Endometrial microvascular endothelial cells (primary cell): ENCODE data around the gene DLG4. TPM values are rescaled to one million over a fixed set of nuclear protein-coding genes. Genes with fewer than 3 reads are reported as not detected.

Experiments
- in situ Hi-C: cut with HindIII; loops from 2 replicates; pipeline ENCODE4 v1.10.0; 2017; ENCODE audit warnings: low sequenced_read_pairs, low pct_unique_long_range_greater_than_20kb; ENCODE audit errors: inconsistent ontology term
- total RNA-seq: library from RNA; depleted of rRNA; stranded (reverse); fragments of >200 nt; gene quantifications from one replicate; pipeline ENCODE4 v1.2.3, GENCODE V29; 2015; ENCODE audit errors: inconsistent ontology term

Gene DLG4
- total RNA-seq, 1 donor from 2014 or later = 5.9 TPM

GRCh38 chr17:7235693-7236665, 16.3 kb upstream of the DLG4 start:
- in situ Hi-C loops = no loop called here

- in situ Hi-C loops = no loop called here
Measured at GRCh38 chr17:7234083-7234951, 14.7 kb upstream of the DLG4 start, which contains the start of gene DVL2. TSS of gene DVL2 (minus strand) at chr17:7234517. CDS start at chr17:7234262, 255 bp downstream.

DNA sequence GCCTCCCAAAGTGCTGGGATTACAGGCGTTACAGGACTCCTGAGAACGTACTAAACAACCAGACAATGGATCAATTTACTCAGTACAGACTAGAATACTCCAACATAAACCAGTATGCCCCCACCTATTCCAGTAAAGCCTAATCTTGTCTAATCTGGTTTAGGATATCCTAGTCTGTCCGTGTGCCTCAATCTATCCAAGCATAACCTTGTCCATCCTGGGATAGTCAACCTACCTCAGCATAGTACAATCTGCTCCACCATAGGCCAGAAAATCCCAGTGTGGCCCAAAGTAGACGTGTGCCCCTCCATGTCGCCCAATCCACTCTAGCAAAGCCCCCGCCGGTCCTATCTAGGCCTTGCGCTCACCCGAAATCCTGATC, 14.1 kb upstream of the DLG4 start:
- in situ Hi-C loops = no loop called here

GRCh38 chr17:7232114-7232513, 12.5 kb upstream of the DLG4 start:
- in situ Hi-C loops = no loop called here

DNA sequence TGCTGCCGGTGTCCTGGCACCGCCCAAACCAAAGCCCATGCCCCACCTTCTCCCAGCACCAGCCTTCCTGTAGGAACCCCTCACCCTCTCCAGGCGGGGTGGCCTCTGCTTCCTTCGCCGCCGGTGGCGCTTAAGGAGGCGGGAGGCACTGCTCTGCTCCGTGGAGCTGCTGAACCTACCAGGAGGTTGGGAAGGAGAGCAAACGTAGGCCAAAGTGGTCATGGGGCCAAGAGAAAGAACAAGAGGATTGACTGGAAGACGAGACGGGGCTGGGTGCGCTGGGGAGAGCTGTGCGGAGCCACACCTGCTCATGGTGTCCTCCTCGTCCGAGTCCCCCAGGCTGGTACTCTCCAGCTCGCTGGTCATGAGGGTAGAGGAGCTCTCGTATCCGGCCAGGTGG, 9.9 kb upstream of the DLG4 start:
- in situ Hi-C loops = no loop called here

- in situ Hi-C loops = no loop called here
Measured at GRCh38 chr17:7228920-7229319, 9.3 kb upstream of the DLG4 start.

GRCh38 chr17:7226721-7227710, 7.4 kb upstream of the DLG4 start:
- in situ Hi-C loops = no loop called here

GRCh38 chr17:7225711-7226331, 6.2 kb upstream of the DLG4 start:
- in situ Hi-C loops = no loop called here

- in situ Hi-C loops = no loop called here
Measured at GRCh38 chr17:7224661-7225111, 5.0 kb upstream of the DLG4 start.

DNA sequence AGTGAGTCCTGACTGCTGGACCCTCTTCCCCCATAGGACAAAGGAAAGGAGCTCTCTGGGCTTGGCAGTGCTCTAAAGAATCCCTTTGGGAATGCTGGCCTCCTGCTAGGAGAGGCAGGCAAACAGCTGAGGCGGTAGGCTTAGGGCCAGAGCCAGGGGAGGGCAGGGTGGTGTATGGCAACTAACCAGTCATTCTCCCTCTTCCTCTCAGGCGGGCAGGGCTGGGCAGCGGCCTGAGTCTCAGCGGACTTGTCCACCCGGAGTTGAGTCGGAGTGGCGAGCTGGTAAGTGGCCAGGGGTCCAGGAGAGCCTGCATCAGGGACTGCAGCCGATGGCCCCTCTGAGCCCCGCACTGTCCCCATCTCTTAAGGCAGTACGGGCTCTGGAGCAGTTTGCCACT, 4.5 kb upstream of the DLG4 start:
- in situ Hi-C loops = no loop called here

GRCh38 chr17:7223375-7223774, 3.7 kb upstream of the DLG4 start:
- in situ Hi-C loops = no loop called here

- in situ Hi-C loops = no loop called here
Measured at GRCh38 chr17:7222972-7223292, 3.3 kb upstream of the DLG4 start.

DNA sequence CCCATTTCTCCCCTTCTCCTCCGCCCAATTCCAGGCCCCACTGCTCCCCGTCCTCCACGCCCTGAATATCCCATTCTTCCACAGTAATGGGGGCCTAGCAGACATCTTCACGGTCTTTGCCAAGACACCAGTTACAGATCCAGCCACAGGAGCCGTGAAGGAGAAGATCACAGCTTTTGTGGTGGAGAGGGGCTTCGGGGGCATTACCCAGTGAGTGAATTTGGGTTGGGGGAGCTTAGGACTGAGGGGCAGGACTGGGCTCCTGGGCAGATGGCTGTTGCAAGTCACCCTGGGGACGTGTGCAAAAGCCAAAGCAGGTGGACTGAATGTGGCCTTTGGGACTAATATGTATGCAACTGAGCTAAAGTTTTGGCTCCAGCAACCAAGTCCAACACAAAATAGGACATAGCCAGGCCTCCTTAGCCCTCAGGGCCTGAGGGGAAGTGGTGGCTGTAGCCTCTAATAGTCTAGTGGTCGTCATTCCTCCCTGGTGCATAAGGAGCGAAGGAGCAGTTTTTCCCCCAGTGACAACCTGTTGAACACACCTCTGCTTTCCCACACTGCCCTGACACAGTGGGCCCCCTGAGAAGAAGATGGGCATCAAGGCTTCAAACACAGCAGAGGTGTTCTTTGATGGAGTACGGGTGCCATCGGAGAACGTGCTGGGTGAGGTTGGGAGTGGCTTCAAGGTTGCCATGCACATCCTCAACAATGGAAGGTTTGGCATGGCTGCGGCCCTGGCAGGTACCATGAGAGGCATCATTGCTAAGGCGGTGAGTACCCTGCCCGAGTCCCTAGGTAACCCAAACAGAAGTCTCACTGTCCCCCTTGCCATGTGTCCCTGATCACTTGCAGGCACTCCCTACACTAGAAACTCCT, 2.7 kb upstream of the DLG4 start:
- in situ Hi-C loops = no loop called here

DNA sequence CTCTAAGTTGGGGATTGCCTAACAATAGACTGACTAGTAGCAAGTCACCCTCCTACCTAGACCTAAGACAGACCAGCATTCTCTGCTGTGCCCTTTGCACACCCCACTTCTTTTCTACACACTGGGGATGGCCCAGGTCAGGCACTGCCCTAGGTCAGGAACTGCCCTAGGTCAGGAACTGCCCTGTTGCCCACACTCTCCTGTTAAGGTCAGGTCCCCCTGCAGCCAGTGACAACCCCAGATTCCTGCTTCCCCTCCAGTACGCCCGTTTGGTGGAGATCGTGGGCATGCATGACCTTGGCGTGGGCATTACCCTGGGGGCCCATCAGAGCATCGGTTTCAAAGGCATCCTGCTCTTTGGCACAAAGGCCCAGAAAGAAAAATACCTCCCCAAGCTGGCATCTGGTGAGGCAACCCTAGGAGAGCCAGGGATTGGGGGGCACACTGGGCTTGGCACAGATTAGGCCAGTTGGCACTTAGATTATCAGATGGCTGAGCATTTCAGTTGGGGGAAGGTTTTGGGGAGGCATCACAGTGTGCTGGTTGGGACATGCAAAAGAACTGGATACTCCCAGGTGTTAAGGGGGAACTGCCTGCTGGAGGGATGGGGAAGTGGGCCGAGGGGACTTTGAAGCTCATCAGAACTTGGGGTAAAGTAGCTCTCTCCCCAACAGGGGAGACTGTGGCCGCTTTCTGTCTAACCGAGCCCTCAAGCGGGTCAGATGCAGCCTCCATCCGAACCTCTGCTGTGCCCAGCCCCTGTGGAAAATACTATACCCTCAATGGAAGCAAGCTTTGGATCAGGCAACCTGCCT, 1.8 kb upstream of the DLG4 start:
- in situ Hi-C loops = no loop called here

DNA sequence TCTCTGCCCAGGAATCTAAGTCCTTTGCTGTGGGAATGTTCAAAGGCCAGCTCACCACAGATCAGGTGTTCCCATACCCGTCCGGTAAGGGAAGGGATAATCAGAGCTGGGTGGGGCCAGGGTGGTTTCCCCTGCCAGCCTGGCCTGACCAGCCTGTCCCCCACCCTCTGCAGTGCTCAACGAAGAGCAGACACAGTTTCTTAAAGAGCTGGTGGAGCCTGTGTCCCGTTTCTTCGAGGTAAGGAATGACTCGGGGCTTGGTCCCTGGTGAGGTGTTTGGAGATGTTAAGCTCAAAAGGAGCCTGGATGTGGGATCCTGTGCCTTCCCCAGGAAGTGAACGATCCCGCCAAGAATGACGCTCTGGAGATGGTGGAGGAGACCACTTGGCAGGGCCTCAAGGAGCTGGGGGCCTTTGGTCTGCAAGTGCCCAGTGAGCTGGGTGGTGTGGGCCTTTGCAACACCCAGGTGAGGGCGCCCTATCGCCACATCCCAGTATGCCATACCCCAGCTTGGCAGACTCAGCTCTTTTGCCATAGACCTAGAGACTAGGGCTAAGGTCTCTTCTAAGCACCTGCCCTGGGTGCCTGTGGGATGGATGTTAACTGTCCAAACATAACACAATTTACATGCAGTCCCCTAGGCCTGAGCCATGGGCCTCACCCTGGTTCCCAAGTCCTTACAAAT, 1.1 kb upstream of the DLG4 start:
- in situ Hi-C loops = no loop called here

- in situ Hi-C loops = no loop called here
Measured at GRCh38 chr17:7219229-7219811, 316 bp downstream of the DLG4 start.
